Adipose tissue (tissue), 3 donors: ENCODE results near the gene AMOTL1. TPM values are rescaled to one million over a fixed set of nuclear protein-coding genes. Genes with fewer than 3 reads are reported as not detected.

Experiments used
- H3K27ac ChIP-seq: one replicate; pipeline ENCODE4 v1.5.1; 2013; ENCODE audit warnings: low read depth, low read length
- WGBS, 3 donors: extraction: QIAGEN DNeasy Blood & Tissue Kit; methylation state at CpG; one replicate each; pipeline ENCODE4 v1.1.7; 2013; 5-methylcytosine and 5-hydroxymethylcytosine counted together
- polyA plus RNA-seq, 3 donors: library from polyadenylated mRNA; stranded (reverse); fragments of 200-250 nt; gene quantifications; one replicate each; pipeline ENCODE4 v1.2.3, GENCODE V29; 2013
- donor health status: healthy with polysubstance abuse.
- donor health status: Bipolar disorder and iron deficiency.
- donor health status: healthy.

AMOTL1 gene
- polyA plus RNA-seq, 3 donors, result 6.7 to 13.0 (median 10.8) TPM

- 63 to 68% (median 67%) methylated on average over 5 of the region's 5 CpGs for WGBS, 3 donors
- no peak overlapping the region for H3K27ac ChIP-seq
Observed at GRCh38 chr11:94922321-94923003, 154.3 kb downstream of the AMOTL1 start.

- no peak overlapping the region for H3K27ac ChIP-seq
- WGBS, 3 donors, result 86 to 93% (median 92%) methylated on average over 2 of the region's 2 CpGs
Observed at GRCh38 chr11:94923004-94923334, 154.8 kb downstream of the AMOTL1 start.

- 49 to 65% (median 57%) methylated on average over 6 of the region's 6 CpGs for whole genome bisulfite sequencing, 3 donors
- no peak overlapping the region for H3K27ac ChIP-seq
Observed at GRCh38 chr11:94924171-94924572, 156.0 kb downstream of the AMOTL1 start.

GRCh38 chr11:94924612-94925011 lies 156.5 kb downstream of the AMOTL1 start:
- WGBS, 3 donors, result 37 to 64% (median 38%) methylated on average over 5 of the region's 5 CpGs
- H3K27ac ChIP-seq, result no peak overlapping the region

- 50 to 54% (median 52%) methylated on average over 7 of the region's 7 CpGs for WGBS, 3 donors
- no peak overlapping the region for H3K27ac ChIP-seq
Observed at GRCh38 chr11:94925422-94926270, 157.5 kb downstream of the AMOTL1 start.

- no peak overlapping the region for H3K27ac ChIP-seq
Observed at GRCh38 chr11:94926271-94926625, 158.1 kb downstream of the AMOTL1 start.

Other genes starting within 250 kb of the AMOTL1 start
- gene FUT4, start 224.4 kb upstream of the AMOTL1 start, polyA plus RNA-seq, result 1 to 10 TPM; 1.5 to 2.7 (median 2.5) TPM
- gene PIWIL4, start 201.0 kb upstream of the AMOTL1 start, polyA plus RNA-seq, result 1 to 10 TPM; 1.3 to 5.7 (median 2.9) TPM
- gene CWC15, start 205.2 kb downstream of the AMOTL1 start, polyA plus RNA-seq, result 10 to 100 TPM; 29.3 to 56.3 (median 35.3) TPM
- under 1 TPM; 0.20 to 0.65 (median 0.34) TPM for gene KDM4D, start 205.4 kb downstream of the AMOTL1 start, polyA plus RNA-seq